Measurements from ENCODE around the gene JUN.

DNA sequence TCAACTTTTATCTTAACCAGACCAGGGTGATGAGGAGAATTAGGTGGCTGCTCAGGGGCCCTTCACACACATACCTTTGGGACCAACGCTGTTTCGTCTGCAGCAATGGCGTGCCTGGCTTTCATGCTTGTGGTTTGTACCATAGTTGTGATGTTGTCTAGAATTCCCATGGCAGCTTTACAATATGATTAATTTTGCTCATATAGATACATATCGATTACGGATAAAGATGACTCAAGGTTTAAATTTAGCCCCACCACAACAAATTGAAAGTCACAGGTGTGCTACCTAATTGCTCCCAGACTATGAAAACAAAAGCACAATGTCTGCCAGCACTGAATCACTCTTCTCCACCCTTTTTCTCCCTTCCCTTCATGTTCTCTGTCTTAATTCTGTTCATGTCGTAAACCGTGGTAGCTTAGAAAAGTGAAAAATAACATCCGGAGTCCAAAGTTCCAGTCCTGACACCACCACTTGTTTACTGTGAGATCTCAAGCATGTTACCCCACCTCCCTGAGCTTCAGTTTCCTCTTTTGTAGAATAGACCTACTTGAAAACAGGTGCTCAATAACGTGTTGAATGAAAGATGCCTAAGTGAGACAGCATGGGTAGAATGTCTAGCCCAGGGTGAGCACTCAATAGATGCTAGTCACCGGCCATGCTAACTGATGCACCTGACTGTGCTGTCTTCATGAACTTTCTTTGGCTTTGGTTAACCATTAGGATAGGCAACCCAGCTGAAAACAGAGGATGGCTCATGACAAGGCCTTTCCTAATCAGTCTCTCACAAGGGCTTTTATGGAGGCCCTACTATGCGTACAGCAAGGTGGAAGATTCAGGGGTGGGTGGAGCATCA lies 22.1 kb upstream of the JUN start:
- TF ChIP-seq GATA2 (IDR thresholded peaks at IDR 0.05; ENCODE audit: low read depth, low read length) (no peak), GATA3 (IDR thresholded peaks at IDR 0.05; ENCODE audit: low read depth, low read length) (no peak)

Measured in SH-SY5Y (cell line).